Cortex of kidney (tissue), 1 donor: ENCODE data around the gene NCEH1.
"Not testable (repeated sequence)": the region's sequence is repeated elsewhere in the genome, so short reads cannot be mapped to it uniquely, and the experiment has no call there.

Experiments used
- DNase-seq: peaks from one replicate; lab custom pipeline; 2025; lab: John Stamatoyannopoulos, UW

NCEH1 gene

DNA sequence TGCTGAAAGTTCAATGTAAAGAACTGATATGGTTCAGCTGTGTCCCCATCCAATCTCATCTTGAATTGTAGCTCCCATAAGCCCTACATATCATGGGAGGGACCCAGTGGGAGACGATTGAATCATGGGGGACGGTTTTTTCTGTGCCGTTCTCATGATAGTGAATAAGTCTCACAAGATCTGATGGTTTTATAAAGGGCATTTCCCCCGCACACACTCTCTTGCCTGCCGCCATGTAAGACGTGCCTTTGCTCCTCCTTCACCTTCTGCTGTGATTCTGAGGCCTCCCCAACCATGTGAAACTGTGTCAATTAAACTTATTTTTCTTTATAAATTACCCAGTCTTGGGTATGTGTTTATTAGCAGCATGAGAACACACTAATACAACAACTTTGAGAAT lies 101.1 kb downstream of the NCEH1 start:
- DNase-seq: no peak

DNA sequence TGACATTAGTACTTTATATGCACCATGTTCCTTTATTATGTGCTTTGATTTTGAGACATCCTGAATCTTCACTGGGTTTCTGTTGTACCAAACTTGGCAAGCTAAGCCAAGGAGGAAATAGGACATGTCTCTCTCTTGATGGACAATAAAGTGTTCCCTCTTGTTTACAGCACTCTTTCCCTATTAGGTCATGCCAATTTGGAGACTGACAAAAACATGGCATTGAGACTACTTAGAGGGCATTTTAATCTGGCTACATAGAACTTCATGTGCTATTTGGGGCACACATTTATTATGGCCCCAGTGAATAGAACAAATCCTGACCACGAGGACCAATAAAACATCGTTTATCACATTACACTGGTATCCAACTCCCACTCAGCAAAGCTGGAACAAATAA lies 102.3 kb downstream of the NCEH1 start:
- DNase-seq: no peak

DNA sequence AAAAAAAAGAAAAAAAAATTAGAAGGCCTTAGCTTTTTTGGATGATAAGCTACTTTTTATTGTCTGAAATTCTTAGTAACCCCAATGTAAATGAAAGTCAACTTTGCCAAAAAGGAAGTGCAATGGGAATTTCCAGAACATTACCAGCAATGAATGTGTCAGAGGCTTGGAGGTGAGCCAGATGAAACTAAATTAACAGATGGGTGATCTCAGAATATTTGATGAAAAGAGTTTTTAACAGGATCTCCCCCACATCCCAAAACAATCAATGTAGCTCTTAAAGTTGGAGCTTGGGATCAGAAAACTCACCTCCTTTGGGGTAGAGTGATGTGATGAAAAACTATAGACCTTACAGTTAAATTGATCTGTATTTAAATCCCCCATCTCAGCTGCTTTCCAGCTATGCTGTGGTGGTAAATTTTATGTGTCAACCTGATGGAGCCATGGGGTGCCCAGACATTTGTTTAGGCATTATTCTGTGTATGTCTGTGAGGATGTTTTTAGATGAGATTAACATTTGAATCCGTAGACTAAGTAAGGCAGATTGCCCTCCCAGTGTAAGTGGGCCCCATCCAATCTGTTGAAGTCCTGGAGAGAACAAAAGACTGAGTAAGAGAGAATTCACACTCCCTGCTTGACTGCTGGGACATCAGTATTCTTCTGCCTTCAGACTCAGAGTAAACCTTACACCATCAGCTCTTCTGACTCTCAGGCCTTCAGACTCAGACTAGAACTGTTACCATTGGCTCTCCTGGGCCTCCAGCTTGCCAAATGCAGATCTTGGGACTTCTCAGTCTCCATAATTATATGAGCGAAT lies 103.4 kb downstream of the NCEH1 start:
- DNase-seq: no peak

DNA sequence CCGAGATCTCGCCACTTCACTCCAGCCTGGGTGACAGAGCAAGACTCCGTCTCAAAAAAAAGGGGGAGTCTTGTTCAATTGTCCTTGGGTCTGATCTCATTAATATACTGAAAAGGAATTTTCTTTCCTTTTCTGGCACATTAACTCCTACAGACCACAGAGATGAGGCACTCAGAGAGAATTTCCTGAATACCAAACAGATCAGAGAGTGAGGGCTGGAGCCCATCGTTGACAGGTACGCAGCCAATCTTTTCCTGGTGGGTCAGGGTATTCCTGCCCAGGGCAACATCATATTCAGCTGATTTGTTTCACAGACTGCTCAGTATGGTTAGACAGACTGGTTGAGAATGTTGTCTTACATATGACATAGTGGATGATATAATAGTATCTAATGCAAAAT lies 104.8 kb downstream of the NCEH1 start:
- DNase-seq: no peak

DNA sequence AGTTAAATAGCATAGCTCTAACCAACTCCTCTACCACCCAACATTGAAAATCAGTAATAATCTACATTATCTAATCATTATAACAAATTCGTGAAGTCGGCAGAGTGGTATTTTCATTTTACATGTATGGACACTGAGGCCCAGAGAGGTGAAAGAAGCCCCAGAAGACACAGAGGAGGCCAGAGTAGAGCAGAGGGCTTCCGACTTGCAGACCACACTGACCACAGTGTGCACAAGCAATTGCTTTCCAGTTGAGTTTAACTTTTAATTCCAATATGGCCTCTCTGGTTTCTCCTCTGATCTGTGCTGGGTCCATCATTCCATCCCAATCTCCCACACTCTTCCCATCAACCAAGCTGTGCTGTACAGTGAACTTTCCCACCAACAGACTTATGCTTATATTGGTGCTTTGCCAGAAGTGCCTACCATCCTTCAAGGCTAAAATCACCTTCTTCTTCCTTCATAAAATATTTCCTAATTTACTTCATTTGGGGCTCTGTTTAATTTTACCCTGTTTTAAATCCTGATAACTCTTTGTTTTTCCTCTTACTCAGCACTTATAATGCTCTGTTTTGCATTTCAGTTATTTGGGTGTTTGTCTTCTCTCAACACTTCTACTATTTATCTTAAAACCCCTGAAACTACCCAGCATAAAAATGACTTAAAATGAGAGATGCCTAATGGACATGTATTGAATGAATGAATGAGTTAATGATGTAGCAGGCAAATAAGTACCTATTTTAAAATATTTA lies 105.8 kb downstream of the NCEH1 start:
- no peak for DNase-seq

DNA sequence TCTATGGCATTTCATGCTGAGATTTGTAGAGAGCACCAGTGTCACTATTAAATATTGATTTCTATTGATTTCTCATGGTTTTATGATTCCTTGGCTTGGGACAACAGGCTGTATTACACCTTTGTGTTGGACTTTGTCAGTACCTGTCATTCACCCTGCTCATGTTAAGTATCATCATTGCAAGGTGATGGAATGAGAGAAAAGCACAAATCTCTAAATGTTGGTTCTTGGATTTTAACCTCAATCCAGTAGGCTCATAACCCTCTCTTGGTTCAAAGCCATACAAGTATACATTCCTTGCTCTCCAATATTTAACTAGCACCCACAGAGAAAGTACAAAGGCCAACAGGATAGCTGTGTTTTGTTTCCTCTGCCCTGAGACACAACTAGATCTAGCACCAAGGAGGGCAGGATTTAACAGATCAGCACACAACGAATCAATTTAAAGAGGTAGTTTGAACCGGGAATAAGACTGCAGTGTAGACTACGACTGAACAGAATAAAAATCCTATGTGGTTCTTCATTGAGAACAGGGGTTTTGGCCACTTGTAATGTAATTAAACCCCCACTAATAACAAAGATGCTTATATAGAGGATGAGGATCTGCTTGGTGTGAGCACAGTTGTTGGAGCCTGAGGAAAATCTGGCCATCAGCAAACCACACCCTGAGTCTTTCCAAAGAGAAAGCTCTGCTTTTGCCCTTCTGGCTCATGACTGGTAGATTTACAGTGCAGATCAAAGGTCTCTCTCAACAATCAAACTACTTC lies 109.6 kb downstream of the NCEH1 start:
- no peak for DNase-seq

DNA sequence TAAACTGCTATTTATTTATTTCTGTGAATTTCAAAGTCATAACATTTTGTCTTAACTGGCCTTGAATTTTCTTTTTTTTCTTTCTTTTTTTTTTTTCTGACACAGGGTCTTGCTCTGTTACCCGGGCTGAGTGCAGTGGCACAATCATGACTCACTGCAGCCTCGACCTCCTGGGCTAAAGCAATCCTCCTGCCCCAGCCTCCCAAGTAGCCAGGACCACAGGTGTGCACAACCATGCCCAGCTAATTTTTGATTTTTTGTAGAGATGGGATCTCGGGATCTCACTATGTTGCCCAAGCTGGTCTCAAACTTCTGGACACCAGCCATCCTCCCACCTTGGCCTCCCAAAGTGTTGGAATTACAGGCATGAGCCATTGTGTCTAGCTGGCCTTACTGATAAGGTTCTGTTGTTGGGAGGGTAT lies 110.2 kb downstream of the NCEH1 start:
- no peak for DNase-seq

DNA sequence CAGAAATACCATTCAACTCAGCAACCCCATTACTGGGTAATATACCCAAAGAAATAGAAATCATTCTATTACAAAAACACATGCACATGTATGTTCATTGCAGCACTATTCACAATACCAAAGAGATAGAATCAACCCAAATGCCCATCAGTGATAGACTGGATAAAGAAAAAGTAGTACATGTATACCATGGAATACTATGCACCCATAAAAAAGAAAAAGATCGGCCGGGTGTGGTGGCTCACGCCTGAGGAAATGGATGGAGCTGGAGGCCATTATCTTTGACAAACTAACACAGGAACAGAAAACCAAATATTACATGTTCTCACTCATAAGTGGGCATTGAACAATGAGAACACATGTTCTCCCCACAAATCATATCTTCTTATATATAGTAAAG lies 112.0 kb downstream of the NCEH1 start:
- no peak for DNase-seq

GRCh38 chr3:172596394-172596706 lies 114.5 kb downstream of the NCEH1 start:
- no peak for DNase-seq

DNA sequence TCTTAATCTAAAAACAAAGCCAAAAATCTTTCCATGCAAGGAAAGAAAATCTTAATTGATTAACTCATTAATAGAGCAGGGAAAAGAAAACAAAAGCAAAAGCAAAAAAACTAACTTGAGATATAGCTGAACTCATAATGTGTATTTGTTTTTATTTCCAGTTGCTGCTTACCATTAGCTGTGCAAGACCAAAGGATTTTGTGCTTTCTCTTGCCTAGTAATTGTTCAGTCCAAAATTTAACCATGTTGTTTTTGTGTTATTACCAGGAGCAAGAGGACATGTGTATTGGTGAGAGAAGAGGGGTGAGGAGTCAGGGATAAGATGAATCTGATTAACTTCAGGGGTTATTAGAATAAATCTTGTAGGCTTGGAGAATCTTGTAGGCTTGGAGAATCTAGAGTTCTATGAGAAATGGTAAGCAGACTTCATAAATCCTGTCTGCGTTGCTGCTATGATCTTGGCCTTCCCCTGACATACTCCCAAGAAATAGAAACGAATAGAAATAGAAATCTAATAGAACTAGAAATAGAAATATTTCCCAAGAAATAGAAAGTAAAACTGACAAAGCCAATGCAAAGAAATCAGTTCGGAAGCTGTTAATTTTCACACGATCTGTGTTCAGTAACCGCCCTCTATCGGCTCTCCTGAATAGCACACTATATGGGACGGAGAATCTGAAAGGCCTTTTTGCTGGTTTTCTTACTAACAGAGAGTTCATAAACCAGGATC lies 115.0 kb downstream of the NCEH1 start:
- no peak for DNase-seq

DNA sequence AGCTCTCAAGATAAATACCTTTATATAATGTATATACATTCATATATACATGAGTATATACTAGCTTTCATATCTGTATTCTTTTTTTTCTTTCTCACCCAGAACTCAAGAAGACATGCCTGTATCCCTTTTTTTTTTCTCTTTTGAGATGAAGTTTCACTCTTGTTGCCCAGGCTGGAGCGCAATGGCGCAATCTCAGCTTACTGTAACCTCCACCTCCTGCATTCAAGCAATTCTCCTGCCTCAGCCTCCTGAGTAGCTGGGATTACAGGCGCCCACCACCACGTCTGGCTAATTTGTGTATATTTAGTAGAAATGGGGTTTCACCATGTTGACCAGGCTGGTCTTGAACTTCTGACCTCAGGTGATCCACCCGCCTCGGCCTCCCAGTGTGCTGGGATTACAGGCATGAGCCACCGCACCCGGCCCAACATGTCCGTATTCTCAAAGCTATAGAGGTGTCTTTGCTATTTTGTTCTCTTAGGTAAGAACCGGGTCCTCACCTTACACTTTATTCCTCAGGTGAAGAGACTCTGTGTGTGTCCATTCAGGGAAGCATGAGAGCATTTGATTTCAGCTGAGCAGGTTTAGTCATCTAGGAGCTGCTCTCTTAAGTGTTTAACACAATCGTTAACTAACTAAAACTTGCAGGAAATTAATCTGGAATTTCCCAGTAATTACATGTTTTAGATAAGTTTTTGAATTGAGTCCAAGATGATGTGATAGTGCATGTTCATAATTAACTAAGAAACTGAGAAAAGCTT lies 115.8 kb downstream of the NCEH1 start:
- DNase-seq: not testable (repeated sequence)

DNA sequence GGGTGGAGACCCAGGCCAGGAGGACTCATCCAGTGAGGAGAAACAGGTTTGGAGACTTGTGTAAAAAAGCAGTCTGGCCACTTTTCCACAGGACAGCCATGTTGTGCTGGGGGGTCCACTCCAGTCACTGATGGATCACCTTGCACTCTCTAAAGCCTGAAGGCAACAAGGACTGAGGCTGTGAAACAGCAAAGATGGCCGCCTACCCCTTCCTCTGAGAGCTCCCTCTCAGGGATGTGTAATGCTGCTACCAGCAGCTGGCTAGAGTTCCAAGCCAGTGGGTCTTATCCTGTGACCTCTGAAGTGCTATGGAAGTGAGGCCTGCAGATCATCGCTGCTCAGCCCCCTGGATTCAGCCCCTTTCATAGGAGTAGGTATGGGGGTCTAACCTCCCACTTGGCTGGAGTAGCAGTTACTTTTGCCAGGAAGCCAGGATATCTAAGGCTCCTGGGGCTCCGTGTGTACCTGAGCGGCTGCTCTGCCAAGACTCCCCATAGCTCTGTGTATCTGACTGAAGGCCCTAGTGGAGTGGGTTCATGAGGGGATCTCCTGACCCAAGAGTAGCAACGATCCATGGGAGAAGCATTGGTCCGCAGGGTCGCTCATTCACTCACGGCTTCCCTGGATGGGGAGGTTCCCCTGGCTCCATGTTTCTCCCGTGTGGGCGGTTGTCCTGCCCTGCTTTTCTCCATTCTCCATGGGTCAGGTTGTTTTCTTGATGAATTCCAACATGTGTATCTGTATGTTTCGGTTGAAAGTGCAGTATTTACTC lies 117.8 kb downstream of the NCEH1 start:
- DNase-seq: no peak

DNA sequence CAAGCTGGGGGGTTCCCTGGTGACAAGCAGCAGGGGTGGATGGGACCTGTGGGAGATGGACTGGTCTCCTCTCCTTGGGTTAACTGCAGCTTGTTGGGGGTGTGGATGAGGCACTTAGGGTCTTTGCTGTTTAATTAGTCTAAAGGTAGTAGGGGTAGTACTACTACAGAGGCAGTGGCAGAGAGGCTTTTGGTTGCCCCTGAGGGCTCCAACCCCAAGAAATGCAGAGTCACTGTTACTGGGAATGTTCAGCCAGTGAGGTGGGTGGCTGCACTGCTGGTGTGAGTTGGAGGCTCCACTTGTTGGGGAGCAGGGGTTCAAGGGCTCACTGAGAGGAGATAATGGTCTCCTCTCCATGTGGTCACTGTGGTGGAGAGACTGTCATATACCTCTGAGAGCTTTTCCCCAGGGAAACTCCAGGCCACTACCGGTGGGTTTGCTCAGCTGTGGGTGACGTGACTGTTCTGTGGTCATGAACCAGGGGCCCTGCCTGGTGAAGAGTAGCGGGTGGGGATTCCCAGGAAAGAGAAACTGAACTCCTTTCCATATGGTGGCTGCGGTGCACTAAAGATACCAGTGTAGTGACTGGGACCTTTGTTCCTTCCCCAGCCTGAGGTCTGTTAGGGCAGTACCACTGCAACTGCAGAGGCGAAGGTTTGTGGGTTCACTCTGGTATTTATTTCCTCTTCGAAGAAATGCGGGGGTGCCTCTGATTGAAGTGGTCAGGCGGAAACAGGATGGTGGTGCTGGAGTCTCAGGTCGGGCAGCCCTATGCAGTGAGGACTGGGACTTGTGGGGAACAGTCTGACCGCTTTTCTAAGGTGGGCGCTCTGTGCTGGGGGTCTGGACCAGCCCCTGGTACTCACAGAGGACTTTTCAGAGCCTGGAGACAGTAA lies 118.7 kb downstream of the NCEH1 start:
- no peak for DNase-seq

GRCh38 chr3:172591125-172591605 lies 119.7 kb downstream of the NCEH1 start:
- no peak for DNase-seq

- DNase-seq: no peak
Observed at GRCh38 chr3:172586436-172586835, 124.4 kb downstream of the NCEH1 start.

- no peak for DNase-seq
Observed at GRCh38 chr3:172585954-172586353, 124.9 kb downstream of the NCEH1 start.

GRCh38 chr3:172582712-172583111 lies 128.2 kb downstream of the NCEH1 start:
- no peak for DNase-seq

DNA sequence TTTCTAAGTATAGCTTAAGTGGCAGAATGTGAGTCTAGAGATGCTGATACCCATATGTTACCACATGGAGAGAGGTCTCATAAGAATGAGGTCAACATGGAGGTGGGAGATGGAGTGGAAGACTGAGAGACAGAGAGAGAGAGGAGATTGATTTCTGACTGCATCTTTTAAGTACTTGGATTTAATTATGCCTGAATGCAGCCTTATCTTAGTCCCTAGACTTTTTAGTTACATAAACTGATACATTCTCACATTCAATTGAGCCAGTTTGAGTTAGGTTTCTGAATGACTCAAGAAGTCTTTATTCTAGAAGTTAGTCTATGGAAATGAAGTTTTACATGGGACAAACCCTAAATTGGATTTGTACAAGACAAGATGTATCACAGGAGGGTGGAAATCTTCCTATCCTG lies 129.1 kb downstream of the NCEH1 start:
- no peak for DNase-seq

DNA sequence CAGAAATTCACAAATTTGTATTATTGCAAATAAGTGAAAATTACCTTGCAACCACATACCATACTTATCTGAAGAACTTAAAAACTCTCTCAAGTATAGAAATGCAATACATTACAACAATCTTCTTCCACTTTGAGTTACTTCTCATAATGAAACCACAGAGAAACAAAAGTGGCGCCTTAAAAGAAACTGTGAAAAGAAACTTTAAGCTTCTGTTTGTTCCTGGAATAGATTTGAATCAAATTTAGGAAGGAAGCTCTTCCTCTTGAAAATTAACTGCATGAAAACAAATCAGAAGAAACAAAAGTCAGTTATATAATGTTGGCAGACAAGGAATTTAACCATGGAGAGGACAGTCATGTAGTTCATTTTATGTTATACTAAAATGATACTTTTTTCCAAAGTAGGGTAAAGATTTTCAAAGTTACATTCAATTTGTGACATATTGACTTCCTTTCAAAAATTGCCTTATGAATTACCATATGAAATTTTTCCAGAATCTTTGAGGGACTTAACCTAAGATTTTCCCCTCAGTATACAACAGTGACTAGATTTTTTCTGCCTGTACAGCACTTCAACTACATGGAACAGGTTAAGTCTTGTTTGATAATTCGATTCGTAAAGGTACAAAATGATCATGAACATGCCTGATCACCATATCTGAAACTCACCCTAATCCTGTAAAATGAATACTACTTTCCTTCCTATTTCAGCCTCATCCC lies 130.0 kb downstream of the NCEH1 start:
- DNase-seq: no peak
